ENCODE results near the gene TIMM17B. TPM values are rescaled to one million over a fixed set of nuclear protein-coding genes. Genes with fewer than 3 reads are reported as not detected.
"Not testable (repeated sequence)": the region's sequence is repeated elsewhere in the genome, so short reads cannot be mapped to it uniquely, and the experiment has no call there.

The TIMM17B gene
- total and polyA plus RNA-seq, 2 donors from 2014 or later, result 44.8 to 109 TPM

GRCh38 chrX:48890934-48891401 is 6.6 kb downstream of the TIMM17B start:
- DNase-seq (peak in 1 of 5 donors; percentile 7), FAIRE-seq (no peak)
- intact Hi-C loops (cut with DNase I), result no loop called here
- peaks cover 0 to 9% (median 0%) of the 10 kb centered on the region in 3 donors for H3K36me3 ChIP-seq (ENCODE audit: control insufficient read depth in 2 of 3, insufficient read depth in 3 of 3, low read length in 3 of 3)
- no peaks in the 10 kb centered on the region for H3K27me3 ChIP-seq (ENCODE audit: control insufficient read depth, insufficient read depth, low read length)
- no peaks in the 10 kb centered on the region for H3K9me3 ChIP-seq (ENCODE audit: control insufficient read depth in 2 of 3, insufficient read depth in 1 of 3, low read length in 3 of 3)
- H3K27ac ChIP-seq (ENCODE audit: low read depth in 2 of 2, low read length in 2 of 2), result peak overlapping the region in 1 of 2 donors; percentile 28
- peak overlapping the region in 2 of 3 donors; percentile 18 to 29 for H3K9ac ChIP-seq (ENCODE audit: low read length in 3 of 3)
- H3K4me1 ChIP-seq (ENCODE audit: control insufficient read depth in 2 of 3, insufficient read depth in 2 of 3, low read depth in 1 of 3, low read length in 3 of 3), result peaks cover 0 to 4% (median 0%) of the 10 kb centered on the region in 3 donors
- TF ChIP-seq, protein P1, sequence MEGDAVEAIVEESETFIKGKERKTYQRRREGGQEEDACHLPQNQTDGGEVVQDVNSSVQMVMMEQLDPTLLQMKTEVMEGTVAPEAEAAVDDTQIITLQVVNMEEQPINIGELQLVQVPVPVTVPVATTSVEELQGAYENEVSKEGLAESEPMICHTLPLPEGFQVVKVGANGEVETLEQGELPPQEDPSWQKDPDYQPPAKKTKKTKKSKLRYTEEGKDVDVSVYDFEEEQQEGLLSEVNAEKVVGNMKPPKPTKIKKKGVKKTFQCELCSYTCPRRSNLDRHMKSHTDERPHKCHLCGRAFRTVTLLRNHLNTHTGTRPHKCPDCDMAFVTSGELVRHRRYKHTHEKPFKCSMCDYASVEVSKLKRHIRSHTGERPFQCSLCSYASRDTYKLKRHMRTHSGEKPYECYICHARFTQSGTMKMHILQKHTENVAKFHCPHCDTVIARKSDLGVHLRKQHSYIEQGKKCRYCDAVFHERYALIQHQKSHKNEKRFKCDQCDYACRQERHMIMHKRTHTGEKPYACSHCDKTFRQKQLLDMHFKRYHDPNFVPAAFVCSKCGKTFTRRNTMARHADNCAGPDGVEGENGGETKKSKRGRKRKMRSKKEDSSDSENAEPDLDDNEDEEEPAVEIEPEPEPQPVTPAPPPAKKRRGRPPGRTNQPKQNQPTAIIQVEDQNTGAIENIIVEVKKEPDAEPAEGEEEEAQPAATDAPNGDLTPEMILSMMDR (IDR thresholded peaks at IDR 0.05; ENCODE audit: borderline replicate concordance, extremely low read depth, insufficient read depth), result no peak
- peak overlapping the region; percentile 39 to 50 (median 49) for H3K4me3 ChIP-seq (ENCODE audit: low read length in 3 of 3)

- no peak for FAIRE-seq
- no peaks in the 10 kb centered on the region for H3K27me3 ChIP-seq (ENCODE audit: control insufficient read depth, insufficient read depth, low read length)
- H3K36me3 ChIP-seq (ENCODE audit: control insufficient read depth in 2 of 3, insufficient read depth in 3 of 3, low read length in 3 of 3), result peaks cover 0 to 9% (median 0%) of the 10 kb centered on the region in 3 donors
- no peaks in the 10 kb centered on the region for H3K9me3 ChIP-seq (ENCODE audit: control insufficient read depth in 2 of 3, insufficient read depth in 1 of 3, low read length in 3 of 3)
- H3K4me3 ChIP-seq (ENCODE audit: low read length in 3 of 3), result peak overlapping the region; percentile 39 to 50 (median 49)
- H3K9ac ChIP-seq (ENCODE audit: low read length in 3 of 3), result peak overlapping the region in 2 of 3 donors; percentile 18 to 29
- no peak overlapping the region for H3K27ac ChIP-seq (ENCODE audit: low read depth in 2 of 2, low read length in 2 of 2)
- DNase-seq, result peak in 3 of 5 donors; percentile 5 to 78 (median 6)
- TF ChIP-seq, protein P1 (IDR thresholded peaks at IDR 0.05; ENCODE audit: borderline replicate concordance, extremely low read depth, insufficient read depth), result no peak
- intact Hi-C loops (cut with DNase I), result no loop called here
- peaks cover 0 to 4% (median 0%) of the 10 kb centered on the region in 3 donors for H3K4me1 ChIP-seq (ENCODE audit: control insufficient read depth in 2 of 3, insufficient read depth in 2 of 3, low read depth in 1 of 3, low read length in 3 of 3)
These were observed 7.2 kb downstream of the TIMM17B start for GRCh38 chrX:48890296-48890925.

DNA sequence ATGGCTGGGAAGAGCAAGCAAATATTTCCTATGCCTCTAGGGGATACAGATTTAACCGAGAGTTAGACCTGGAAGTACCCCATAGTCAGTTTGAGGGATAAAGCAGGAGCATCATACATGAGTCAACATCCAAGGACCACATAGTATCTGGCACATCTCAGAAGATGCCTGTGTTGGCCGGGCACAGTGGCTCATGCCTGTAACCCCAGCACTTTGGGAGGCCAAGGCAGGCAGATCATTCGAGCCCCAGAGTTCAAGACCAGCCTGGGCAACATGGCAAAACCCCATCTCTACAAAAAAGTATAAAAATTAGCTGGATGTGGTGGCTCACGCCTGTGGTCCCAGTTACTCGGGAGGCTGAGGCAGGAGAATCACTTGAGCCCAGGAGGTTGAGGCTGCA is 11.0 kb downstream of the TIMM17B start:
- FAIRE-seq; H3K4me3 ChIP-seq (ENCODE audit: low read length in 3 of 3); intact Hi-C loops (cut with DNase I); H3K27me3 ChIP-seq (ENCODE audit: control insufficient read depth, insufficient read depth, low read length); H3K9me3 ChIP-seq (ENCODE audit: control insufficient read depth in 2 of 3, insufficient read depth in 1 of 3, low read length in 3 of 3); DNase-seq; H3K9ac ChIP-seq (ENCODE audit: low read length in 3 of 3); H3K4me1 ChIP-seq (ENCODE audit: control insufficient read depth in 2 of 3, insufficient read depth in 2 of 3, low read depth in 1 of 3, low read length in 3 of 3); H3K27ac ChIP-seq (ENCODE audit: low read depth in 2 of 2, low read length in 2 of 2); H3K36me3 ChIP-seq (ENCODE audit: control insufficient read depth in 2 of 3, insufficient read depth in 3 of 3, low read length in 3 of 3): not testable (repeated sequence)

- no peaks in the 10 kb centered on the region for H3K36me3 ChIP-seq (ENCODE audit: control insufficient read depth in 2 of 3, insufficient read depth in 3 of 3, low read length in 3 of 3)
- no peaks in the 10 kb centered on the region for H3K9me3 ChIP-seq (ENCODE audit: control insufficient read depth in 2 of 3, insufficient read depth in 1 of 3, low read length in 3 of 3)
- peak in 1 of 5 donors; percentile 36 for DNase-seq
- no peak overlapping the region for H3K9ac ChIP-seq (ENCODE audit: low read length in 3 of 3)
- H3K27me3 ChIP-seq (ENCODE audit: control insufficient read depth, insufficient read depth, low read length), result no peaks in the 10 kb centered on the region
- no peak overlapping the region for H3K27ac ChIP-seq (ENCODE audit: low read depth in 2 of 2, low read length in 2 of 2)
- TF ChIP-seq, protein P1 (IDR thresholded peaks at IDR 0.05; ENCODE audit: borderline replicate concordance, extremely low read depth, insufficient read depth), result no peak
- intact Hi-C loops (cut with DNase I), result no loop called here
- H3K4me3 ChIP-seq (ENCODE audit: low read length in 3 of 3), result no peak overlapping the region
- no peak for FAIRE-seq
- no peaks in the 10 kb centered on the region for H3K4me1 ChIP-seq (ENCODE audit: control insufficient read depth in 2 of 3, insufficient read depth in 2 of 3, low read depth in 1 of 3, low read length in 3 of 3)
These were observed 13.8 kb downstream of the TIMM17B start for GRCh38 chrX:48883729-48884128.

DNA sequence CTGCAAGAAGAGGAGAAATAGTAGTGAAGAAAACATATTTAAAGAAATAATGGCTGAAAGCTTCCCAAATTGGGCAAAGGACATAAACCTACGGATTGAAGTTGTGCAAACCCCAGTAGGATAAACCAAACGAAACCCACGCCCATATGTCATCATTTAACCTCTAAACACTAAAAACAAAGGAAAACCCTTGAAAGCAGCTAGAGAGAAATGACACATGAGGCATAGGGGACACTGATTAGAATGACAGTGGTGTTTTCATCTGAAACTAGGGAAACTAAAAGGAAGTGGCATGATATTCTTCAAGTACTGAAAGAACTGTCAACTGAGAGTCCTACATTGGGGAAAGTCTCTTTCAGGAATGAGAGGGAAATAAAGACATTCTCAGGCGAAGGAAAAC is 20.6 kb downstream of the TIMM17B start:
- H3K4me3 ChIP-seq (ENCODE audit: low read length in 3 of 3); H3K27ac ChIP-seq (ENCODE audit: low read depth in 2 of 2, low read length in 2 of 2); FAIRE-seq; H3K9ac ChIP-seq (ENCODE audit: low read length in 3 of 3); H3K4me1 ChIP-seq (ENCODE audit: control insufficient read depth in 2 of 3, insufficient read depth in 2 of 3, low read depth in 1 of 3, low read length in 3 of 3); H3K9me3 ChIP-seq (ENCODE audit: control insufficient read depth in 2 of 3, insufficient read depth in 1 of 3, low read length in 3 of 3); H3K36me3 ChIP-seq (ENCODE audit: control insufficient read depth in 2 of 3, insufficient read depth in 3 of 3, low read length in 3 of 3); H3K27me3 ChIP-seq (ENCODE audit: control insufficient read depth, insufficient read depth, low read length); intact Hi-C loops (cut with DNase I); DNase-seq: not testable (repeated sequence)

DNA sequence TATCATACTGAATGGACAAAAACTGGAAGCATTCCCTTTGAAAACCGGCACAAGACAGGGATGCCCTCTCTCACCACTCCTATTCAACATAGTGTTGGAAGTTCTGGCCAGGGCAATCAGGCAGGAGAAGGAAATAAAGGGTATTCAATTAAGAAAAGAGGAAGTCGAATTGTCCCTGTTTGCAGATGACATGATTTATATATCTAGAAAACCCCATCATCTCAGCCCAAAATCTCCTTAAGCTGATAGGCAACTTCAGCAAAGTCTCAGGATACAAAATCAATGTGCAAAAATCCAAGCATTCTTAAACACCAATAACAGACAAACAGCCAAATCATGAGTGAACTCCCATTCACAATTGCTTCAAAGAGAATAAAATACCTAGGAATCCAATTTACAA is 25.6 kb downstream of the TIMM17B start:
- H3K36me3 ChIP-seq (ENCODE audit: control insufficient read depth in 2 of 3, insufficient read depth in 3 of 3, low read length in 3 of 3); DNase-seq; intact Hi-C loops (cut with DNase I); H3K4me1 ChIP-seq (ENCODE audit: control insufficient read depth in 2 of 3, insufficient read depth in 2 of 3, low read depth in 1 of 3, low read length in 3 of 3); H3K27ac ChIP-seq (ENCODE audit: low read depth in 2 of 2, low read length in 2 of 2); H3K4me3 ChIP-seq (ENCODE audit: low read length in 3 of 3); H3K9me3 ChIP-seq (ENCODE audit: control insufficient read depth in 2 of 3, insufficient read depth in 1 of 3, low read length in 3 of 3); H3K27me3 ChIP-seq (ENCODE audit: control insufficient read depth, insufficient read depth, low read length); FAIRE-seq; H3K9ac ChIP-seq (ENCODE audit: low read length in 3 of 3): not testable (repeated sequence)

Data from kidney (tissue), 14 donors.